Measurements from ENCODE around the gene CRAT.

The CRAT gene

GRCh38 chr9:129095908-129096307 is 14.7 kb downstream of the CRAT start:
- Histone ChIP-seq H3K36me3 (ENCODE audit: control insufficient read depth, insufficient read depth, low read length) (no peaks in the 10 kb centered on the region), H2AFZ (no peak overlapping the region), H3K27ac (no peak overlapping the region)

GRCh38 chr9:129095170-129095667 is 15.4 kb downstream of the CRAT start:
- Histone ChIP-seq H3K4me1 (no peaks in the 10 kb centered on the region), H3K9me3 (ENCODE audit: control insufficient read depth, low read length) (no peaks in the 10 kb centered on the region), H2AFZ (no peak overlapping the region), H3K27me3 (ENCODE audit: control insufficient read depth, insufficient read depth, low read length) (no peaks in the 10 kb centered on the region), H3K36me3 (ENCODE audit: control insufficient read depth, insufficient read depth, low read length) (no peaks in the 10 kb centered on the region), H3K79me2 (no peaks in the 10 kb centered on the region), H3K4me2 (ENCODE audit: low read length) (no peak overlapping the region), H3K4me3 (ENCODE audit: low read depth, low read length) (no peak overlapping the region), H3K27ac (no peak overlapping the region), H3K9ac (no peak overlapping the region)
- TF ChIP-seq CTCF (IDR thresholded peaks at IDR 0.05), result no peak

More at GRCh38 chr9:129095908-129096307, 14.7 kb downstream of the CRAT start:
- Histone ChIP-seq H3K4me2 (ENCODE audit: low read length) (no peak overlapping the region), H3K9me3 (ENCODE audit: control insufficient read depth, low read length) (no peaks in the 10 kb centered on the region), H3K4me1 (no peaks in the 10 kb centered on the region), H3K4me3 (ENCODE audit: low read depth, low read length) (no peak overlapping the region), H3K9ac (no peak overlapping the region), H3K27me3 (ENCODE audit: control insufficient read depth, insufficient read depth, low read length) (no peaks in the 10 kb centered on the region), H3K79me2 (no peaks in the 10 kb centered on the region)
- TF ChIP-seq CTCF (IDR thresholded peaks at IDR 0.05), result no peak

- H2AFZ ChIP-seq, result no peak overlapping the region
- peak overlapping the region; percentile 11 for H3K27ac ChIP-seq
- no peaks in the 10 kb centered on the region for H3K27me3 ChIP-seq (ENCODE audit: control insufficient read depth, insufficient read depth, low read length)
- no peaks in the 10 kb centered on the region for H3K36me3 ChIP-seq (ENCODE audit: control insufficient read depth, insufficient read depth, low read length)
- H3K4me3 ChIP-seq (ENCODE audit: low read depth, low read length), result no peak overlapping the region
- H3K4me2 ChIP-seq (ENCODE audit: low read length), result no peak overlapping the region
- TF ChIP-seq CTCF (IDR thresholded peaks at IDR 0.05), result no peak
- H3K9ac ChIP-seq, result no peak overlapping the region
- no peaks in the 10 kb centered on the region for H3K79me2 ChIP-seq
- no peaks in the 10 kb centered on the region for H3K9me3 ChIP-seq (ENCODE audit: control insufficient read depth, low read length)
- no peaks in the 10 kb centered on the region for H3K4me1 ChIP-seq
Measured at GRCh38 chr9:129094387-129095169, 16.0 kb downstream of the CRAT start.

- H3K36me3 ChIP-seq (ENCODE audit: control insufficient read depth, insufficient read depth, low read length), result no peaks in the 10 kb centered on the region
- H3K9me3 ChIP-seq (ENCODE audit: control insufficient read depth, low read length), result no peaks in the 10 kb centered on the region
- H3K4me3 ChIP-seq (ENCODE audit: low read depth, low read length), result no peak overlapping the region
- no peak overlapping the region for H2AFZ ChIP-seq
- no peak overlapping the region for H3K4me2 ChIP-seq (ENCODE audit: low read length)
- H3K27me3 ChIP-seq (ENCODE audit: control insufficient read depth, insufficient read depth, low read length), result no peaks in the 10 kb centered on the region
- H3K9ac ChIP-seq, result no peak overlapping the region
- H3K79me2 ChIP-seq, result no peaks in the 10 kb centered on the region
- H3K27ac ChIP-seq, result no peak overlapping the region
- no peak for TF ChIP-seq CTCF (IDR thresholded peaks at IDR 0.05)
- H3K4me1 ChIP-seq, result no peaks in the 10 kb centered on the region
Measured at GRCh38 chr9:129093602-129094386, 16.8 kb downstream of the CRAT start.
